Right atrium auricular region (tissue), 2 donors: ENCODE measurements around the gene GPR37L1. TPM values are rescaled to one million over a fixed set of nuclear protein-coding genes. Genes with fewer than 3 reads are reported as not detected.

Experiments used
- DNase-seq: peaks from one replicate; pipeline ENCODE4 v3.0.0-alpha.2; 2019; ENCODE audit warnings: low spot score
- H3K27ac ChIP-seq, 2 donors: fragments of 200-600 bp; sonication (generic); 1 replicate in 1 of 2; 2 replicates in 1 of 2; pipeline ENCODE4 v1.5.1; 2016 to 2019
- H3K27me3 ChIP-seq, 2 donors: fragments of 200-600 bp; sonication (generic); one replicate each; pipeline versions ENCODE4 v1.5.1 to v1.6.0; 2017 to 2019
- H3K36me3 ChIP-seq: fragments of 200-600 bp; sonication (generic); one replicate; pipeline ENCODE4 v1.5.1; 2016
- H3K4me1 ChIP-seq, 2 donors: fragments of 200-600 bp; sonication (generic); one replicate each; pipeline versions ENCODE4 v1.5.1 to v1.6.0; 2017 to 2019
- H3K4me3 ChIP-seq, 2 donors: fragments of 200-600 bp; sonication (generic); 1 replicate in 1 of 2; 2 replicates in 1 of 2; pipeline ENCODE4 v1.5.1; 2017 to 2019; ENCODE audit warnings: mild to moderate bottlenecking in 1 of 2, moderate library complexity in 1 of 2
- H3K9me3 ChIP-seq, 2 donors: fragments of 200-600 bp; sonication (generic); one replicate each; pipeline ENCODE4 v1.5.1; 2019
- CTCF ChIP-seq, 2 donors: fragments of 200-600 bp; sonication (generic); IDR thresholded peaks; one replicate each; pipeline ENCODE4 v1.5.1; 2019; ENCODE audit warnings: antibody characterized with exemption in 2 of 2
- total RNA-seq, 2 donors: library from RNA; depleted of rRNA; stranded (reverse); fragments of >200 nt; gene quantifications; one replicate each; pipeline ENCODE4 v1.1.0, GENCODE V29; 2016

The GPR37L1 gene
- total RNA-seq, 2 donors from 2014 or later, result 0.07 TPM; not detected in 1

- no peak overlapping the region for H3K27ac ChIP-seq
- TF ChIP-seq CTCF (IDR thresholded peaks at IDR 0.05), result no peak
Measured at GRCh38 chr1:202155478-202156021, 32.8 kb downstream of the GPR37L1 start.

GRCh38 chr1:202156590-202156989, 33.9 kb downstream of the GPR37L1 start:
- no peak for DNase-seq
- TF ChIP-seq CTCF (IDR thresholded peaks at IDR 0.05), result no peak

More at GRCh38 chr1:202155478-202156021, 32.8 kb downstream of the GPR37L1 start:
- H3K27me3 ChIP-seq, result no peaks in the 10 kb centered on the region
- H3K9me3 ChIP-seq, result no peaks in the 10 kb centered on the region
- no peak for DNase-seq
- peaks cover 0 to 12% of the 10 kb centered on the region in 2 donors for H3K4me1 ChIP-seq
- H3K4me3 ChIP-seq, result no peak overlapping the region
- no peaks in the 10 kb centered on the region for H3K36me3 ChIP-seq

GRCh38 chr1:202157945-202158344, 35.2 kb downstream of the GPR37L1 start:
- H3K9me3 ChIP-seq, result no peaks in the 10 kb centered on the region
- H3K27me3 ChIP-seq, result no peaks in the 10 kb centered on the region
- DNase-seq, result no peak
- no peak overlapping the region for H3K4me3 ChIP-seq
- H3K4me1 ChIP-seq, result peaks cover 0 to 12% of the 10 kb centered on the region in 2 donors
- no peak for TF ChIP-seq CTCF (IDR thresholded peaks at IDR 0.05)
- no peaks in the 10 kb centered on the region for H3K36me3 ChIP-seq
- H3K27ac ChIP-seq, result no peak overlapping the region

More at GRCh38 chr1:202156590-202156989, 33.9 kb downstream of the GPR37L1 start:
- peaks cover 0 to 12% of the 10 kb centered on the region in 2 donors for H3K4me1 ChIP-seq
- H3K9me3 ChIP-seq, result no peaks in the 10 kb centered on the region
- H3K27me3 ChIP-seq, result no peaks in the 10 kb centered on the region
- H3K36me3 ChIP-seq, result no peaks in the 10 kb centered on the region
- H3K4me3 ChIP-seq, result no peak overlapping the region
- no peak overlapping the region for H3K27ac ChIP-seq

- no peaks in the 10 kb centered on the region for H3K36me3 ChIP-seq
- no peak for DNase-seq
- H3K4me1 ChIP-seq, result peaks cover 0 to 12% of the 10 kb centered on the region in 2 donors
- H3K27ac ChIP-seq, result no peak overlapping the region
- no peak overlapping the region for H3K4me3 ChIP-seq
- H3K9me3 ChIP-seq, result no peaks in the 10 kb centered on the region
- no peaks in the 10 kb centered on the region for H3K27me3 ChIP-seq
- TF ChIP-seq CTCF (IDR thresholded peaks at IDR 0.05), result no peak
Measured at GRCh38 chr1:202158810-202159533, 36.3 kb downstream of the GPR37L1 start.

- Histone ChIP-seq H3K4me3 (peak overlapping the region in 1 of 2 donors; percentile 13), H3K27ac (no peak overlapping the region), H3K36me3 (no peaks in the 10 kb centered on the region), H3K4me1 (peaks cover 0 to 8% of the 10 kb centered on the region in 2 donors), H3K27me3 (no peaks in the 10 kb centered on the region), H3K9me3 (no peaks in the 10 kb centered on the region)
- TF ChIP-seq CTCF (IDR thresholded peaks at IDR 0.05), result no peak
- no peak for DNase-seq
Measured at GRCh38 chr1:202159534-202160371, 37.0 kb downstream of the GPR37L1 start.
